GM19025 (cell line): ENCODE data around the gene PPP3CA.
"Not testable (repeated sequence)": the region's sequence is repeated elsewhere in the genome, so short reads cannot be mapped to it uniquely, and the experiment has no call there.

Source experiments
- ATAC-seq: cut with Tn5 transposase; IDR thresholded peaks from one replicate; pipeline ENCODE4 v1.9.1; 2021; ENCODE audit warnings: mild to moderate bottlenecking, low read depth, moderate library complexity; ENCODE audit not compliant: unreplicated experiment

The PPP3CA gene

DNA sequence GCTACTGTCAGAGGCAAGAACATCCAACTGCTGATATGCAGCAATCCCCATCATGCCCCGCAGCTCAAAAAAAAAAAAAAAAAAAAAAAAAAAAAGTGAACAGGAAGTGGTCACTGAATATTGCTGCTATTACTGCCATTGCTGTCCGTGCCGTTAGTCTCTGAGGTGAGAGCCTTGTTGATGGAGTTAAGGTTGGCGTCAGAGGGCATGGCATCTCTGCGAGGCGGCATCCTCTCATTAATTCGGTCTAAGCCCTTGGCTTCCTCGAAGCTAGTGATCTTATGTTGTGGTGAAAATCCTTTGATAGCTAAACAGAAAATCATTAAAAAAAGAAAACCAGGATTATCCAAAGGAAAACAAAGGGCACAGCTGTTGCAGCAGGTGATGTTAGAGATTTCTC, 321.6 kb downstream of the PPP3CA start:
- no peak for ATAC-seq

DNA sequence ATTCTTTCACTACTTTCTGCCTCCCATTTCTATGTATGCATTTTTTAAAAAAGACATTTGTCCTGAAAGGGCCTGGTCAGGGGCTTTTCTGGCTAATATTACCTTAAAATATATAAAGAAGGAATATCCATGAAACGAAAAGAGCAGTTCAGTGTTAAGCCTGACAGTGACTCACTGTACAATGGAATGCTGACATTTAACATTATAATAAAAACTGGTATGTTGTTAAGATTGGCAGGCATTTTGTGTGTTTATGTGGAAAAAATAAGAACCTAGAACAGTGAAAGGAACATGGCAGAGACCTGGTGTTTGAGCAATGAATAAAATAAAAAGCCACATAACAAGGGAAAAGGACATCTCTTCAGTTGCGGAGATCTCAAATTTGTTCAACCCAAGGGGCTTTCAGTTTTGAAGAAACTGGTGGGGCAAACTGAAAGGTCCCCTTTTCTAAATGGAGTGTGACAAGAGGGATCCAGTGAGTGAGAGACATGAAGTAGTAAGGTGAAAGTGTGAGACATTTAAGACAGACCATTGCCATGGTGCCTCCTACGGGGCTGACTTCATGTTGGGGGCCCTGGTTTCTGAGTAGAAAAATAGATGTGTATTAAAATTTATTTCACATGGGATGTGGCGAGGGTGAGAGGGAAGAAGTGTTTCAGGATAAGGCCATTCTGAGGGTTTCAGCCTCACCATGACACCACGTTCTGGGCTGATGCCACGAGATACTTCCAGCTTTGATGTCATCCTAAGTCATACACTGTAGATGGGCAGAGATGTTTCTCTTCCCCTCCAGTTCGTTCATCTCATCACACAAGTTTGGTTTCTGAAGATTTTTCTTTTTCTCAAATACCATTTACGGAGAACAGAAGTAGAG, 324.9 kb downstream of the PPP3CA start:
- no peak for ATAC-seq

DNA sequence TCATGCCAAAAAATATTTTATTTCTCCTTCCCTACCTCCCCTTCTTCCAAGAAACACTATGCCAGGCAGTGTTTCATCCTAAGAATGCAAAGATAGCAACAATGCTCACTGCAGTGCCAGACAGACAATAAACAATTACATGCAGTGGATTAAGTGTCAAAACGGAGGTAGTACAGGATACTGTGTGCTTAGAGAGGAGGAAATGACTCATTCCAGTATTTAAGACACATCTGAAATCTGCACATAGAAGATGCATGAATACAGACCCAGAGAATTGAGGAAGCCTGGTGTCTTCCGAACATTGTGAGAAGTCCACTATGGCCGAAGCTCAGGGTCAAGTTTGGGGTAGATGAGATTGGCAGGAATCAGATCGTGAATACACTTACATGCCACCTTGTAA, 326.4 kb downstream of the PPP3CA start:
- ATAC-seq, result peak; percentile 37

DNA sequence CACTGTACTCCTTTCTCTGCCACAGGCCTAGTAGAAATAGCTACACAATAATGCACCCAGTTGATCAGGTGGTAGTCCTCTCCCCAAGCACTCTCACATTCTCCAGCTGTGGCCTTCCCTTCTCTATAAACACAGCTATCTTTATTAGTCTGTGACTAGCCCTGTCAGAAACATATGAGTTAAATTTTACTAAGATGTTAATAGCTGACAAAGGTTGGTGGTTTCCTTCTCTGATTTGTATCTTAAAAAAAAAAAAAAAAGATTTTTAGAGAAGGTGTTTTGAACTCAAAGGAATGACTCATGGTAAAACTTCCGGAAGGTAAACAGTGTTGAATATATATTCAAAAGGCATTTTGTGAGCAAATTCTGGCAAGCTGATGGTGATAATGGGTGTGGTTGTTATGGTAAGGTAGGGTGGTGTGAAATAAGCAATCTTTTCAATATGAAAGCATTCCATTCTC, 327.4 kb downstream of the PPP3CA start:
- peak; percentile 57 for ATAC-seq

DNA sequence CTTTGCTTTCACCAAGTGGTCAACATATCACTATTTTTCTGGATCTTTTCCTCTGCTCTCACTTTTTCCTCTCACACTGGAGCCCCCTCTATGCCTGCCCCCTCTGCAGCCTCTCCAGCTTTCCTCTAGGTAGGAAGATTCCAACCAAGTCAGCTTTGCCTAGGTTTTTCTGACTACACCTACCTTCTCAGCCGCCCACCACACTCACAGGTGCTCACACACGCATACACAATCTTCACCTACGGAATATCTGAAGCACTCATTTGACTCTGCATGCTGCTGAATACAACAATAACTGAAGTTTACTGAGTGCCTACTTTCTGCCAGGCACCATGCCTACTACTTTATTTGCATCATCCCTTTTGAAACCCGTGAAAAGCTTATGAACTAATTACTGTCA, 328.0 kb downstream of the PPP3CA start:
- no peak for ATAC-seq

DNA sequence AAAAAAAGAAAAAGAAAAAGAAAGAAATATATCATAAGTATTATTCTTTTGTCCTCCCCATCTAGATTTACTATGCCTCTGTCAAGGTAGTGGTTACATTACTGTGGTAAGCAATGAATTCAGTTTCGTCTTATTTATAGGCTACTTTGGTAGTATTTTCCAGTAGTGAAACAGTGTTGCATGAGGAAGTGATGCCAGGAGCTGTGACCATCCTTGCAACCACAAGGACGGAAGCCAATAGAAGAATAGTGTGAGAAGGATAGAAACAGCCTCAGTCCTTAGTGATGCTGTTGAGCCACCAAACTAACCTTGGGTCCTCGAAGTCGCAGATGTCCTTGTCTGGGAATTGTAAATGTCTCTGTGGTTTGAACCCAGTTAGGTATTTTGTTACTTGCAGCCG, 328.5 kb downstream of the PPP3CA start:
- ATAC-seq, result peak; percentile 49

DNA sequence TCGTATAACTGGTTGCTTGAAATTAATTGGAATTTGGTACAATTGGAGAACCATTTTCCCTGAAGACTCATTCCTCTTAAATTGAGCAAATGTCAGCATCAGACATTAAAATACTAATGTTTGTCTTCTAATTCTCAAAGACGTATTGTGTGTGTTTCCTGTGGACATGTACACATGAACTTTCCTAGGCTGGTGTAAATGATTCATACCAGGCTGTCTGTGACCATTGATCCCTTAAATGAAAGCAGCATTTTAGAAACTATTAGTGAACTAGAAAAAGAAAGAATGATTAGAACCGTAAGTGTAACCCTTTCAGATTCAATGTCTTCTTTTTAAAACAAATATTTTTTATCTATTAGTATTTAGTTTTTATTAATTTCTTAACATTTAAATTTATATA, 332.9 kb downstream of the PPP3CA start:
- no peak for ATAC-seq

DNA sequence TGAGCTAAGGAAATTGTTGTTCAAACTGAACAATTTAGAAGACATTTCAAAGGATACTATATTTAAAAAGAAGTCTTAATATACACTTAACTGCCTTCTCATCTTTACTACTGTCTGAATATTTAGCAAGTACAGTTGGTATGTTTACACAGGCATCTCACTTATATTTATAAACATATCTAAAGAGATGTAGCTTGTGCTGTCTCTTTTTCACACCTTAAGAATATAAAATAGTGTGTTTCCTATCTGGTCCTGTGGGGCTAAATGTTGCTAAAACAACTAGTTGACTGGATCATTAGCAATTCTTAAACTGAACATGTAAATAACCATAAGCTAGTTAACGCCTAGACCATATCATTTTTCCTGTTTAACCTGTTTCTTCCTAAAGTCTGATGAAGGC, 336.3 kb downstream of the PPP3CA start:
- no peak for ATAC-seq

DNA sequence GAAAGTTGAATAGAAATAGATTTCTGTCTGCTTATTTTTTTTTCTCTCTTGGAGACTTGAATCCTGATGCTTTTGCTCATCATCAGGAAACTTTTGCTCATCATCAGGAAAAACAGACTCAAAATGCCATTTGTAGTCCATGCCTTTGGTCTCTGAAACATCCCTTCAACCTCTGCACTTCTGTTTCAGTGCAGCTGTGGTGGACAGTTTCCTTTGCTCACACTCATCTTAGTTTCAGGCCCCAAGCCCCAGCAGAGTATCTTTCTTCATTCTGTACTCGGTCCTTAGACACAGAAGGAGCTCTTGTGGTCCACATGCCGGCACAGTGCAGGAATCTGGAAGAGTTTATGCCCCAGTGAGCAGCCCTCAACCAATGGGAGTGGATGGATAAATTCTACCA, 337.9 kb downstream of the PPP3CA start:
- ATAC-seq, result peak; percentile 40

DNA sequence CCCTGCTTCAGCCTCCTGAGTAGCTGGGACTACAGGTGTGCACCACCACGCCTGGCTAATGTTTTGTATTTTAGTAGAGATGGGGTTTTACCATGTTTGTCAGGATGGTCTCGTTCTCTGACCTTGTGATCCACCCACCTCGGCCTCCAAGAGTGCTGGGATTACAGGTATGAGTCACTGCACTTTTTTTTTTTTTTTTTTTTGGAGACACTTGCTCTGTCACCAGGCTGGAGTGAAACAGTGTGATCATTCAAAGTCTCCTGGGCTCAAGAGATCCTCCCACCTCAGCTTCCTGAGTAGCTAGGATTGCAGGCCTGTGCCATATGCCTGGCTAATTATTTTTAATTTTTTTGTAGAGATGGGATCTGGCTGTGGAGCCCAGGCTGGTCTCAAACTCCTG, 338.8 kb downstream of the PPP3CA start:
- no peak for ATAC-seq

DNA sequence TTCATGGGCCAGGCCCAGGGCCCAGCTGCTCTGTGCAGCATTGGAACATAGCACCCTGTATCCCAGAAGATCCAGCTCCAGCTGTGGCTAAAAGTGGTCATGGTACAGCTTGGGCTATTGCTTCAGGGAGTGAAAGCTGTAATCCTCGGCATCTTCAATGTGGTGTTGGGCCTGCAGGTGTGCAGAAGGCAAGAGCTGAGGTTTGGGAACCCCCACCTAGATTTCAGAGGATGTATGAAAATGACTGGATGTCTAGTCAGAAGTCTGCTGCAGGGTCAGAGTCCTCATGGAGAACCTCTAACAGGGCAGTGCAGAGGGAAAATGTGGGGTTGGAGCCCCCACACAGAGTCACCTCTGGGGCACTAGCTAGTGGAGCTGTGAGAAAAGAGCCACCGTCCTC, 341.7 kb downstream of the PPP3CA start:
- peak; percentile 71 for ATAC-seq

DNA sequence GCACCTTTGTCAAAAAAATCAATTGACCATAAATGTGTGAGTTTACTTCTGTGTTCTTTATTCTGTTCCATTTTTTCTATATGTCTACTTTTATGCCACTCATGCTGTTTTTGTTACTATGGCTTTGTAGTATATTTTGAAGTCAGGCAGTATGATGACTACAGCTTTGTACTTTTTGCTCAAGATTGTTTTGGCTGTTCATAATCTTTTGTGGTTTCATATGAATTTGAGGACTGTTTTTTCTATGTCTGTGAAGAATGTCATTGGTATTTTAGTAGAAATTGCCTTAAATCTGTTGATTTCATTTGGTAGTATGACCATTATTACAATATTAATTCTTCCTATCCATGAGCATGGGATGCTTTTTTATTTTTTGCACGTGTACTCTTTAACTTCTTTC, 346.8 kb downstream of the PPP3CA start:
- no peak for ATAC-seq

DNA sequence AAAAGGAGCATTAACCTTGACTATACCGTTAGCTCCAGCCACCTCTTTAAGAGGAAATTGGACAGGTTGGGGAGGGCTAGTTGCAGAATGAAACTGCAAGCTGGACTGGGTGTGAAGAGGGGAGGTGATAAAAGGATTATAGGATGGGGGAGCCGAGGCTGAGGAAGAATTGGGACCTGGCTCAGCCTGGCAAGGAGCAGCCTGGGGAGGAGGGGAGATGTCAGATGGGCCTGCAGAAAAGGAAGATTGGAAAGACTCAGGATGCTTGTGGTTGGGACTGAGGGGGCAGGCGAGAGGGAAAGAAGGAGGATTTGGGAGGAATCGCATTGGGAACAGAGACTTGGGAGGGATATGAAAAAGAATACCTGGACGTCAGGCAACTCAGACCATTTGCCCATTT, 351.7 kb downstream of the PPP3CA start:
- no peak for ATAC-seq

DNA sequence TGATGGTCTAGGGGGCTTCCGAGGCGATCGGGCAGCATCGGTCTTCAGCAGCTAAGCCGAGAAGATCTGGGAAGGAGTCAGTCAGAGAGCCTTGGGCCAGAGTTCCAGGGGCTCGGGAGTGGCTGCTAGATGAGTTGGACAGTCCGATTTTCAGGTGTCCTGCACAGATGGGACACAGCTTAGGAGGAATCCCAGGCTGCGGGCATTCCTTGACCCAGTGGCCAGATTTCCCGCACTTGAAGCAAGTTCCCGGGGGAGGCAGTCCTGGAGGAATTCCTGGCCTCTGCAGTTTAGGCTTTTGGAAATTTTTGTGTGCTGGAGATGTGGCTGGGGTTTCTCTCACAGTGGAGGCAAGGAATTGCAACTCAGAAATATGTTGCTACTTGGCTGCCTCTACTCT, 352.3 kb downstream of the PPP3CA start:
- ATAC-seq, result not testable (repeated sequence)

DNA sequence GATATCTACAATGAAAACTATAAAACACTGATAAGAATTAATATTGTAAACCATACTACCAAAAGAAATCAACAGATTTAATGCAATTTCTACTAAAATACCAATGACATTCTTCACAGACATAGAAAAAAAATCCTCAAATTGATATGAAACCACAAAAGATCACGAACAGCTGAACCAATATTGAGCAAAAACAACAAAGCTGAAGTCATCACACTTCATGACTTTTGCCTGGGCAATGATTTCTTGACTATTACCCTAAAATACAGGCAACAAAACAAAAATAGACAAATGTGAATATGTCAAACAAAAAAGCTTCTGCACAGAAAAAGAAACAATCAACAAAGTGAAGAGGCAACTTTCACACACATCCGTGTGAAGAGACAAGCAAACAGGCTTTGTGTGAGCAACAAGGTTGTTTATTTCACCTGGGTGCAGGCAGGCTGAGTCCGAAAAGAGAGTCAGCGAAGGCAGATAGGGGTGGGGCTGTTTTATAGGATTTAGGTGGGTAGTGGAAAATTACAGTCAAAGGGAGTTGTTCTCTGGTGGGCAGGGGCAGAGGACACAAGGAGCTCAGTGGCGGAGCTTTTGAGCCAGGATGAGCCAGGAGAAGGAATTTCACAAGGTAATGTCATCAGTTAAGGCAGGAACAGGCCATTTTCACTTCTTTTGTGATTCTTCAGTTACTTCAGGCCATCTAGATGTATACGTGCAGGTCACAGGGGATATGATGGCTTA, 355.8 kb downstream of the PPP3CA start:
- not testable (repeated sequence) for ATAC-seq

DNA sequence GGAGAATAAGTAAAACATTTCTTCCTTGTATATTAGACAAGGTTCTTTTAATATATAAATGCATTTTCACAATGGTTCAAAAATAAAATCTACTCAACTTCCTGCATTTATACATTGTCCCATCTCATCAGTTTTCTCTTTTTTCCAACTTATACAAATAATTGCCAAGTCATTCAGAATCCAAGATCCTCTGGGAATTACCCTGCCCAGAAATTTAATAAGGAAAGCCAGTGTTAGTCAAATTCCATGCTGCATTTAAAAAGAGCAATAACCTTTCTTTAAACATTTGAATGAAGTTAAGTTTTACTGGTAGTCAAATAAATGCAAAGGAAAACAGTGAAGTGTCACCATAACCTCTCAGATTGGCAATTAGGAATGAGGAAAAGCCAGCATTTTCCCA, 357.9 kb downstream of the PPP3CA start:
- ATAC-seq, result no peak

DNA sequence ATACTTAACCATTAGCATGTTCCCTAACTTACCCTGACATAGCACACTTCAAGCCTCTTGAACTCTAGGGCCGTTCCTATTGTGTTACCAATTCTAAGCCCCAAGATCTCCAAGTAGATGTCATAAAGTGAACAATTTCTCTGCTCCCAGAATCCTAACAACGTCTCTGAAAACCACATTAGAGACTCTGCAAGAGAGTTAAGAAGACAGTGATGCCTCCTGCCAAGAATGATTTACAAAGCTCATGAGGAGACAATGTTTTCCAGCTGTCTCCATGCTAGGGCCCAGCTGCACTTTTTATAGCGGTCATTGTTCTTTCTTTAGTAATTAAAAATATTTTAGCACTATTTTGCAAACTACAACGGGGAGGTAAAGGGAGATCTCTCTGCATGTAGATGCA, 358.4 kb downstream of the PPP3CA start:
- ATAC-seq, result no peak

DNA sequence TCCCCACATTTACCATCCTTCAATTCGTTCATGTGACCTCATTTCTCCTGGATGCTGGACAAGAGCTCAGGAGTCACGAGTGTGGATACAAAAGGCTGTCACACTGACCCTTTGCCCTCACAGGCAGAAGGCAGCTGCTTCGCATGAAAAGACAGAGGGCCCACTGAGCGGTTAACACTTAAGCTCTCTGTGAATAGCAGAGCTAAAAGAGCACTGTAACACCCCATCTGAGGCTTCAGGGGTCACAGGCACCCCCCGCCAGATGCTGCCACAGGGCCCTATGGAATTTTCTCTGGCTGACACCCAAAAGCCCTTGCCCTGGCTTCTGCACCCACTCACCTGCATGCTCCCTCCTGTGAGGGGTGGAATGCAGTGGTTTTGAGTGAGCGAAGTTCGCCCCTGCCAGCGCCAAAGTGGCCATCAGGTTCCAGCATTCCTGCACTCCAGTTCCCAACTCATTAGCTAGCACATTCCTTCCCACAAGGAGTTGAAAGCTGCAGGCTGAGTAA, 360.9 kb downstream of the PPP3CA start:
- no peak for ATAC-seq

DNA sequence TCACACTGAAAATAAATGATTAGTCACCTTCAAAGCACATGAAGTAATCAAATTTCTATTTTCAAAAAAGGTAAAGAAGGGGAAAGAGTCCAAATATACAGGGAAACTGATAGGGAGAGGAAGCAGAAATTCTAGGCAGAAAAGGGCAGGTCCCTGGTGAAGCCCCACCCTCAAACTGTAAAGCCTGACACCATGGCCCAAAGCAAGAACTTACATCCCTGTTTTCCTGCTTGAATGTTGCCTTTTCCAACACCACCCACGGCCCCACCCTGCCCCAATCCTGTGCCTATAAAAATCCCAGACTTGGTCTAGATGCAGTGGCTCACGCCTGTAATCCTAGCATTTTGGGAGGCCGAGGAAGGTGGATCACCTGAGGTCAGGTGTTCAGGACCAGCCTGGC, 361.8 kb downstream of the PPP3CA start:
- no peak for ATAC-seq

DNA sequence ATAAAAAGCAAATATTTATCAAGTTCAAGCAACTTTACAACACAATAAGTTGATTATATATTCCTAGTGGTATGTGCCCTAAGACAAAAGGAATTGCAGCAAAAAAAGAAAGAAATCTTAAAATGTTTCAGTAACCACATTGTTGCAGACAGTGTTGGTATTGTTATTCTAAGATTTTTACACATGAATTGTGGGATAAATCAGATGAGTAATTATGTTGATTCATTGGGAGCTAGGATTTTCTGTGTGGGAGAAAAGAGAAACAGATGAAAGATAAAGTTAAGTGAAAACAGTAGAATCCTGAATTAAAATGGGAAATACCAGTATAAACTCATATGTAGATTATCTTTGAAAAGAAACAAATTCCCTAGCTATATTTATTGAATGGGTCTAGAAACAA, 362.4 kb downstream of the PPP3CA start:
- no peak for ATAC-seq

DNA sequence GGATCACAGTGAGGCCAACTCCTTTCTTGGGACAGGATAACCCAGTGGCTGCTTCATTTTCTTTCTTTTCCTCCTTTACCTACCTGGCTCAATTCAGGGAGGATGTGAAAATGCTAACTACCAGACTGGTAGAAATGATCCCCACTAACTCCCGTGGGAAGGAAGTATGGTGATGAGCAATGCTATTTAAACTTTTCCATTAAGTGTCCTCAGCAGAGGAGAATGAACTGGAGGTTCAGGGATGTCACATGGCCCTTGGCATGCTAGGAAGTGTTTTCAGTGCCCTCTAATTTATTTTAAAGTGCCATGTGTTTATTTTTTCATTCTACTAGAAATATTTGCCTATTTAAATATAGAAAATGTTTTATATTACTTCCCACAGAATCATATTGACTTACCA, 363.9 kb downstream of the PPP3CA start:
- ATAC-seq, result no peak

DNA sequence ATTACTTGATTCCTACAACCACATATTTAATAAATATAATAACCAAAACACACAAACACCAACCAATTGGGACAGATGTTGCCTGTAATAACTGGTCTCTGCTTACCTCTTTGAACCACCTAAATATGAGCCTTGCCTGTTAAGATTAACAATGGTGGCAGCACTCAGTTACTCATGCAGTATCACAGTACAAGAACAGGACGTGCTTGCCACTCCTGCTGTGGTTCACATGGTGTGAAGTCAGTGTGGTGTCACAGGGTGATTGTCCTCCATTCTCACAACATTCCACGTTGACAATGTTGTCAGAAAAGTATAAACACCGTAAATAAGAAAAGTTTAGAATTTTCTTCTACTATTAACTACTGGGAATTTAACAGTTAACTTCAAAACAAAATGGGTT, 365.0 kb downstream of the PPP3CA start:
- no peak for ATAC-seq
